ENCODE data around the gene TRIM6. TPM values are rescaled to one million over a fixed set of nuclear protein-coding genes. Genes with fewer than 3 reads are reported as not detected.
"Not testable (repeated sequence)": the region's sequence is repeated elsewhere in the genome, so short reads cannot be mapped to it uniquely, and the experiment has no call there.

Gene TRIM6, protein sequence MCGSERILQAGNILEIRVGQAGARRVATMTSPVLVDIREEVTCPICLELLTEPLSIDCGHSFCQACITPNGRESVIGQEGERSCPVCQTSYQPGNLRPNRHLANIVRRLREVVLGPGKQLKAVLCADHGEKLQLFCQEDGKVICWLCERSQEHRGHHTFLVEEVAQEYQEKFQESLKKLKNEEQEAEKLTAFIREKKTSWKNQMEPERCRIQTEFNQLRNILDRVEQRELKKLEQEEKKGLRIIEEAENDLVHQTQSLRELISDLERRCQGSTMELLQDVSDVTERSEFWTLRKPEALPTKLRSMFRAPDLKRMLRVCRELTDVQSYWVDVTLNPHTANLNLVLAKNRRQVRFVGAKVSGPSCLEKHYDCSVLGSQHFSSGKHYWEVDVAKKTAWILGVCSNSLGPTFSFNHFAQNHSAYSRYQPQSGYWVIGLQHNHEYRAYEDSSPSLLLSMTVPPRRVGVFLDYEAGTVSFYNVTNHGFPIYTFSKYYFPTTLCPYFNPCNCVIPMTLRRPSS
- 2.5 and 4.1 TPM in 2 replicates for total RNA-seq (2014; rRNA removed; shearing (Covaris generic); ENCODE audit: low replicate concordance)

- DNase-seq, result peak; percentile 71
- Histone ChIP-seq H3K36me3 (no peaks in the 10 kb centered on the region), H3K27me3 (no peaks in the 10 kb centered on the region), H3K4me3 (peak within 1 kb of the TSS; percentile 43), H3K9me3 (no peaks in the 10 kb centered on the region)
Measured at GRCh38 chr11:5596607-5597201, at the start of gene TRIM6. TSS of gene TRIM6 (plus strand) at chr11:5596637. CDS start at chr11:5596898, 261 bp downstream.

GRCh38 chr11:5547982-5548381 lies 48.5 kb upstream of the TRIM6 start:
- H3K9me3 ChIP-seq, result no peaks in the 10 kb centered on the region
- H3K36me3 ChIP-seq, result no peaks in the 10 kb centered on the region
- H3K27me3 ChIP-seq, result no peaks in the 10 kb centered on the region; the same call in 1 of the 2 replicates
- no peak overlapping the region for H3K4me3 ChIP-seq
- DNase-seq, result no peak

- H3K27me3 ChIP-seq, result no peaks in the 10 kb centered on the region; the same call in 1 of the 2 replicates
- no peak for DNase-seq
Measured at GRCh38 chr11:5548440-5548839, 48.0 kb upstream of the TRIM6 start, which contains the start of gene OR52H1. TSS of gene OR52H1 (minus strand) at chr11:5548540. CDS start at chr11:5545505, 3,035 bp downstream.

GRCh38 chr11:5550440-5551095 lies 45.9 kb upstream of the TRIM6 start:
- DNase-seq, result no peak
- Histone ChIP-seq H3K36me3 (no peaks in the 10 kb centered on the region), H3K9me3 (no peaks in the 10 kb centered on the region), H3K4me3 (no peak overlapping the region), H3K27me3 (no peaks in the 10 kb centered on the region; the same call in 1 of the 2 replicates)

More at GRCh38 chr11:5548440-5548839, 48.0 kb upstream of the TRIM6 start, which contains the start of gene OR52H1:
- H3K9me3 ChIP-seq, result no peaks in the 10 kb centered on the region
- no peak within 1 kb of the TSS for H3K4me3 ChIP-seq
- no peaks in the 10 kb centered on the region for H3K36me3 ChIP-seq

- no peaks in the 10 kb centered on the region for H3K9me3 ChIP-seq
- no peaks in the 10 kb centered on the region for H3K36me3 ChIP-seq
- H3K4me3 ChIP-seq, result no peak overlapping the region
- H3K27me3 ChIP-seq, result no peaks in the 10 kb centered on the region; the same call in 1 of the 2 replicates
- no peak for DNase-seq
Measured at GRCh38 chr11:5553343-5553742, 43.1 kb upstream of the TRIM6 start.

GRCh38 chr11:5556596-5557188 lies 39.7 kb upstream of the TRIM6 start:
- no peak overlapping the region for H3K4me3 ChIP-seq
- no peaks in the 10 kb centered on the region for H3K36me3 ChIP-seq
- no peaks in the 10 kb centered on the region; the same call in 1 of the 2 replicates for H3K27me3 ChIP-seq
- no peaks in the 10 kb centered on the region for H3K9me3 ChIP-seq
- DNase-seq, result no peak

DNA sequence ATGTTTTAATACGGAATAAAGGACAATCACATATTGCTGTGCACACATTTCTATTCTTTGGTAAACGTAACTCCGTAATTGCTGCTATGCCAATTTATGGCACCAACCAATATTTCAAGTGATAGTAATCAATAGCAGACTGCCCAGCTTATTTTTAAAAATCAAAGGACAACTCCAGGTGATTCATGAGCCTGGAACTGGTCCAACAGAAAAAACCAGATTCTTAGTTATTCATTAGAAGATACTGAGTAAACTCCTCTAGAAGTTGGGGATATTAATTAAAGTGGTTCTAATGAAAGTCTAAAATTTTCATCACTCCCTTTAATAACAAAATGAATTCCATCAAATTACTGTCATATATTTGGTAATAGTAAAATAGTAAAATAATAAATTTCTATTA lies 38.7 kb upstream of the TRIM6 start:
- DNase-seq, result no peak
- Histone ChIP-seq H3K9me3 (no peaks in the 10 kb centered on the region), H3K27me3 (no peaks in the 10 kb centered on the region), H3K36me3 (no peaks in the 10 kb centered on the region), H3K4me3 (no peak overlapping the region)

- Histone ChIP-seq H3K4me3 (no peak overlapping the region), H3K27me3 (no peaks in the 10 kb centered on the region), H3K36me3 (no peaks in the 10 kb centered on the region), H3K9me3 (no peaks in the 10 kb centered on the region)
- no peak for DNase-seq
Measured at GRCh38 chr11:5564259-5565019, 32.0 kb upstream of the TRIM6 start.

DNA sequence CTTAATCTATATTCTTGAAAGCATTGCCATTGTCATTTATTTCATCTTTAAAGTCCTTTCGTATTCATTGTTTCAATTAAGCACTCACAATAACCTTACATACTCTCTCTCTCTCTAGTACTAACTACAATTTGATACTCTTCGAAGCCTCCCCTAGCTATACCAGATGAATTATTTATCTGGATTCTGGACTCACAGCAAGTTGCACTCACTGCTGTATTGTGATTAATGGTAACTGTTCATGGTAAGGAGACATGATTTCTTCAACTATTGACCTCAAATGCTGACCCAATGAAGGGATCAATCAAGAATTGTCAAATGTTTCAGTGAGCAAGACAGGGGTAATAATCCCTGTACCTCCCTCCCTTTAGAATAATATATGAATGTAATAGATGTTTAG lies 21.8 kb upstream of the TRIM6 start:
- H3K4me3 ChIP-seq, result no peak overlapping the region
- H3K36me3 ChIP-seq, result no peaks in the 10 kb centered on the region
- DNase-seq, result no peak
- H3K9me3 ChIP-seq, result no peaks in the 10 kb centered on the region
- no peaks in the 10 kb centered on the region; the same call in 1 of the 2 replicates for H3K27me3 ChIP-seq

GRCh38 chr11:5575152-5575551 lies 21.3 kb upstream of the TRIM6 start:
- no peaks in the 10 kb centered on the region for H3K9me3 ChIP-seq
- no peak overlapping the region for H3K4me3 ChIP-seq
- no peak for DNase-seq
- H3K36me3 ChIP-seq, result no peaks in the 10 kb centered on the region
- H3K27me3 ChIP-seq, result no peaks in the 10 kb centered on the region; the same call in 1 of the 2 replicates

DNA sequence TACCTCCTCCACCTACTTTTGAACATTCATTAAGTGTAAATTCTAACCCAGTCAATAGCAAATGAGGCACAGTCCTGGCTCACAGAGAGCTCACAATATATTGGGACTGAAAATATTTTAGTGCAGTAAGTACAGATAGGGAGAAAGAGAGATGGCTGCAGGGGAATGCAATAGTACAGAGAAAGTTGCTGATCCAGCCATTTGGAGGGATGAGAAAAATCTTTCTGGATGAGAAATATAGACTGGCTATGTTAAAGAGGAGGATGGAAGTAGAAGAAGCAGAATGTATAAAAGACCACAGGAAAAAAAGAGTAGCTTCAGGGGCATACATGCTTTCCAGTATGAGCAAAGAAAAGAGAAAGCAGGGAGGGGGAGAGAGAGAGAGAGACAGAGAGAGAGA lies 19.3 kb upstream of the TRIM6 start:
- DNase-seq, result no peak
- no peaks in the 10 kb centered on the region for H3K9me3 ChIP-seq

DNA sequence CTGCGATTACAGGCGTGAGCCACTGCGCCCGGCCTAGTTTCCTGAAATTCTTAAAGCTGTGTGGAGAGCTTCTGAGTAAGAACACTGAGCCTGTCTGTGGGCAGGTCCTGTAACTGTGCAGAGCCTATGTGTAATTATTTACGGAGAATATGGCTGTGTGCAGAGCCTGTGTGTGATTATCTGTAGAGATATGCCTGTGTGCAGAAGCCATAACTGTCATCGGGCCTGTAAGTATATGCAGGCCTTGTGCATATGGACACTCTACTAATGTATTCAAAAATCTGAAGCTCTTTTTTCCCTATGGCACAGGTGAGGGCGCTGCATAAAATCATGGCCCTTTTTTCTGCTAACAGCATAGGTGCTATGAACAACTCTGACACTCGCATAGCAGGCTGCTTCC lies 15.9 kb upstream of the TRIM6 start, which contains the start of gene OR52B6:
Gene OR52B6 (plus strand): TSS at position 301 of the 400 bp plus-strand sequence. CDS start 0 bp downstream, at position 301.
- DNase-seq, result no peak
- no peak within 1 kb of the TSS for H3K4me3 ChIP-seq
- H3K27me3 ChIP-seq, result no peaks in the 10 kb centered on the region; the same call in 1 of the 2 replicates
- no peaks in the 10 kb centered on the region for H3K36me3 ChIP-seq
- H3K9me3 ChIP-seq, result no peaks in the 10 kb centered on the region

More for the DNA sequence above, 19.3 kb upstream of the TRIM6 start:
- no peaks in the 10 kb centered on the region; the same call in 1 of the 2 replicates for H3K27me3 ChIP-seq
- no peaks in the 10 kb centered on the region for H3K36me3 ChIP-seq
- no peak overlapping the region for H3K4me3 ChIP-seq

DNA sequence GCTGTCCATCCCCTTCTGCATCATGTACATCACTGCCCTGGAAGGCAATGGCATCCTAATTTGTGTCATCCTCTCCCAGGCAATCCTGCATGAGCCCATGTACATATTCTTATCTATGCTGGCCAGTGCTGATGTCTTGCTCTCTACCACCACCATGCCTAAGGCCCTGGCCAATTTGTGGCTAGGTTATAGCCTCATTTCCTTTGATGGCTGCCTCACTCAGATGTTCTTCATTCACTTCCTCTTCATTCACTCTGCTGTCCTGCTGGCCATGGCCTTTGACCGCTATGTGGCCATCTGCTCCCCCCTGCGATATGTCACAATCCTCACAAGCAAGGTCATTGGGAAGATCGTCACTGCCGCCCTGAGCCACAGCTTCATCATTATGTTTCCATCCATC lies 15.4 kb upstream of the TRIM6 start:
- Histone ChIP-seq H3K9me3 (no peaks in the 10 kb centered on the region), H3K36me3 (no peaks in the 10 kb centered on the region), H3K27me3 (no peaks in the 10 kb centered on the region; the same call in 1 of the 2 replicates), H3K4me3 (no peak overlapping the region)
- DNase-seq, result no peak

GRCh38 chr11:5584458-5584857 lies 12.0 kb upstream of the TRIM6 start:
- DNase-seq, H3K9me3 ChIP-seq, H3K4me3 ChIP-seq, H3K36me3 ChIP-seq, H3K27me3 ChIP-seq: not testable (repeated sequence)

DNA sequence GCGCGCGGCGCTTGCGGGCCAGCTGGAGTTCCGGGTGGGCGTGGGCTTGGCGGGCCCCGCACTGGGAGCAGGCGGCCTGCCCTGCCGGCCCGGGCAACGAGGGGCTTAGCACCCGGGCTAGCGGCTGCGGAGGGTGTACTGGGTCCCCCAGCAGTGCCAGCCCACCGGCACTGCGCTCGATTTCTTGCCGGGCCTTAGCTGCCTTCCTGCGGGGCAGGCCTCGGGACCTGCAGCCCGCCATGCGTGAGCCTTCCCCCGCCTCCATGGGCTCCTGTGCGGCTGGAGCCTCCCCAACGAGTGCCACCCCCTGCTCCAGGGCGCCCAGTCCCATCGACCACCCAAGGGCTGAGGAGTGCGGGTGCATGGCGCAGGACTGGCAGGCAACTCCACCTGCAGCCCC lies 6.5 kb upstream of the TRIM6 start:
- not testable (repeated sequence) for H3K9me3 ChIP-seq, H3K4me3 ChIP-seq, H3K36me3 ChIP-seq, H3K27me3 ChIP-seq, DNase-seq

DNA sequence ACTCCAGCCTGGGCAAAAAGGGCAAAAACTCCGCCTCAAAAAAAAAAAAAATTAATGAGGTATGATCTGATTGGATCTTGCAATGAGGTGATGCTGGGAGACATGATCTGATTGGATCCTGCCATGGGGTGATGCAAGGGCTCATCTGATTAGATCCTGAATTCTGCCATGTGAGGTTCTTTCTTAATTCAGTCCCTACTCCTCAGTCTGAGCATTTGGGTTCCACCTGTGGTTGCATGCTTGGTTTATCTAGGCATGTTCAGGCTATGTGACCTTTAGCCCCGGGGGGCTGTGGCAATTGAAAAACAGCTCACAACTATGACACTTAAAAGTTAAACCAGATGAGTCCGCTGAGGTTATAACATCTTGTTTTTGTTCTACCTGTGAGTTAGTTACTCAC lies 4.8 kb upstream of the TRIM6 start:
- Histone ChIP-seq H3K9me3 (no peaks in the 10 kb centered on the region), H3K27me3 (no peaks in the 10 kb centered on the region), H3K36me3 (no peaks in the 10 kb centered on the region), H3K4me3 (no peak overlapping the region)
- no peak for DNase-seq
